H1 (cell line): Measurements from ENCODE around the gene RNF166. TPM values are rescaled to one million over a fixed set of nuclear protein-coding genes. Genes with fewer than 3 reads are reported as not detected.

Experiments used
- CTCF ChIA-PET: fragments of 300-600 bp; sonication (Branson Sonifier 250); formaldehyde crosslinking; loops from one replicate; lab custom pipeline; 2021; ENCODE audit not compliant: partially characterized antibody; lab: Charles Lee
- POLR2A ChIA-PET: fragments of 300-600 bp; sonication (Branson Sonifier 250); formaldehyde crosslinking; loops from one replicate; lab custom pipeline; 2021; ENCODE audit warnings: inconsistent platforms; ENCODE audit not compliant: partially characterized antibody; lab: Charles Lee
- DNase-seq, 2 experiments: peaks; one replicate each; pipeline versions ENCODE4 v3.0.0 to v3.0.0-alpha.2; 2010 to 2022; ENCODE audit warnings: low spot score in 2 of 2, low read depth in 1 of 2, mixed read lengths in 1 of 2
- FAIRE-seq: peaks from 2 replicates; lab custom pipeline; 2011; peaks lifted over from hg19 to GRCh38; lab: Jason Lieb, UNC
- H2AFZ ChIP-seq: 2 replicates; pipeline ENCODE4 v1.8.1; 2012; ENCODE audit warnings: low read length, inconsistent platforms
- H2AK5ac ChIP-seq: 2 replicates; pipeline ENCODE4 v1.6.1; 2013; ENCODE audit warnings: low read depth, low read length
- H2BK120ac ChIP-seq: replicated peaks from 2 replicates; pipeline ENCODE3; 2013; ENCODE audit warnings: low read depth, low read length, inconsistent platforms
- H2BK12ac ChIP-seq: 2 replicates; pipeline ENCODE4 v1.6.1; 2013; ENCODE audit warnings: low read depth, low read length
- H2BK15ac ChIP-seq: 2 replicates; pipeline ENCODE4 v1.6.1; 2013; ENCODE audit warnings: low read length
- H2BK20ac ChIP-seq: 2 replicates; pipeline ENCODE4 v1.6.1; 2013; ENCODE audit warnings: low read length
- H2BK5ac ChIP-seq: 2 replicates; pipeline ENCODE4 v1.6.1; 2013; ENCODE audit warnings: low read depth, low read length
- H3K14ac ChIP-seq: 2 replicates; pipeline ENCODE4 v1.6.1; 2013; ENCODE audit warnings: inconsistent platforms; ENCODE audit not compliant: insufficient read length
- H3K18ac ChIP-seq: 2 replicates; pipeline ENCODE4 v1.6.1; 2013; ENCODE audit warnings: low read length; ENCODE audit errors: extremely low read depth
- H3K23ac ChIP-seq: 2 replicates; pipeline ENCODE4 v1.6.1; 2013; ENCODE audit warnings: inconsistent platforms; ENCODE audit not compliant: insufficient read length
- H3K23me2 ChIP-seq: 2 replicates; pipeline ENCODE4 v1.6.1; 2013; ENCODE audit warnings: low read depth, low read length
- H3K27ac ChIP-seq: 2 replicates; pipeline ENCODE4 v1.6.1; 2011; ENCODE audit warnings: low read depth, low read length, inconsistent platforms
- H3K27me3 ChIP-seq, 4 experiments: replicated peaks in 1 of 4; 1 replicate in 1 of 4; 2 replicates in 3 of 4; pipeline versions ENCODE4 v1.6.1 to v1.8.1; 2011 to 2013; ENCODE audit warnings: low read length in 3 of 4, mild to moderate bottlenecking in 3 of 4, inconsistent platforms in 2 of 4, mixed read lengths in 2 of 4, moderate library complexity in 1 of 4; ENCODE audit not compliant: control insufficient read depth in 3 of 4, insufficient read depth in 3 of 4; ENCODE audit errors: extremely low read depth in 1 of 4
- H3K36me3 ChIP-seq, 4 experiments: 2 replicates each; pipeline versions ENCODE4 v1.6.1 to v1.8.1; 2011 to 2013; ENCODE audit warnings: mild to moderate bottlenecking in 4 of 4, low read length in 3 of 4, moderate library complexity in 2 of 4, control low read depth in 1 of 4, inconsistent platforms in 1 of 4; ENCODE audit not compliant: insufficient read depth in 4 of 4, control insufficient read depth in 2 of 4
- H3K4ac ChIP-seq: replicated peaks from 2 replicates; pipeline ENCODE3; 2013; ENCODE audit warnings: low read length, low read depth, mixed read lengths, inconsistent platforms; ENCODE audit not compliant: insufficient read length
- H3K4me1 ChIP-seq, 4 experiments: replicated peaks in 1 of 4; 1 replicate in 1 of 4; 2 replicates in 3 of 4; pipeline versions ENCODE4 v1.6.1 to v1.8.1; 2011 to 2013; ENCODE audit warnings: low read length in 3 of 4, inconsistent platforms in 2 of 4, mixed read lengths in 1 of 4; ENCODE audit not compliant: insufficient read depth in 4 of 4, control insufficient read depth in 3 of 4
- H3K4me2 ChIP-seq, 2 experiments: 2 replicates each; pipeline versions ENCODE4 v1.6.1 to v1.8.1; 2011 to 2013; ENCODE audit warnings: low read depth in 2 of 2, low read length in 2 of 2, control low read depth in 1 of 2, inconsistent platforms in 1 of 2, mild to moderate bottlenecking in 1 of 2; ENCODE audit not compliant: insufficient read depth in 1 of 2
- H3K4me3 ChIP-seq, 4 experiments: fragments of 200-600, 300-600 bp in 1 of 4; sonication (generic), shearing (Covaris generic), sonication (Bioruptor Twin) in 1 of 4; 2 replicates each; pipeline versions ENCODE4 v1.5.1 to v1.8.1; 2011 to 2016; ENCODE audit warnings: low read length in 4 of 4, low read depth in 3 of 4, control low read depth in 2 of 4, inconsistent platforms in 2 of 4, mild to moderate bottlenecking in 2 of 4, mixed read lengths in 1 of 4, moderate library complexity in 1 of 4; ENCODE audit not compliant: insufficient read depth in 2 of 4; ENCODE audit errors: extremely low read depth in 1 of 4
- H3K56ac ChIP-seq: replicated peaks from 2 replicates; pipeline ENCODE3; 2013; ENCODE audit warnings: low read depth, mild to moderate bottlenecking, mixed read lengths, low read length, inconsistent platforms; ENCODE audit not compliant: insufficient read length
- H3K79me1 ChIP-seq: 2 replicates; pipeline ENCODE4 v1.6.1; 2013; ENCODE audit warnings: low read depth, low read length, control low read depth
- H3K79me2 ChIP-seq, 2 experiments: 2 replicates each; pipeline versions ENCODE4 v1.6.1 to v1.8.1; 2012 to 2013; ENCODE audit warnings: low read length in 2 of 2, mild to moderate bottlenecking in 2 of 2, inconsistent platforms in 1 of 2; ENCODE audit not compliant: insufficient read depth in 2 of 2, control insufficient read depth in 1 of 2
- H3K9ac ChIP-seq, 4 experiments: replicated peaks in 1 of 4; 1 replicate in 1 of 4; 2 replicates in 3 of 4; pipeline versions ENCODE4 v1.6.1 to v1.8.1; 2011 to 2013; ENCODE audit warnings: low read depth in 3 of 4, low read length in 3 of 4, control low read depth in 2 of 4, mild to moderate bottlenecking in 2 of 4, moderate library complexity in 2 of 4, inconsistent platforms in 1 of 4; ENCODE audit errors: extremely low read depth in 1 of 4
- H3K9me3 ChIP-seq, 2 experiments: 2 replicates each; pipeline versions ENCODE4 v1.6.1 to v1.8.1; 2012 to 2013; ENCODE audit warnings: mild to moderate bottlenecking in 2 of 2, moderate library complexity in 2 of 2, control low read depth in 1 of 2, inconsistent platforms in 1 of 2, low read depth in 1 of 2, low read length in 1 of 2, mixed read lengths in 1 of 2; ENCODE audit not compliant: insufficient read depth in 2 of 2
- H4K20me1 ChIP-seq, 2 experiments: replicated peaks in 1 of 2; 2 replicates each; pipeline versions ENCODE3 to v1.8.1; 2011 to 2013; ENCODE audit warnings: inconsistent platforms in 2 of 2, low read length in 2 of 2, mild to moderate bottlenecking in 1 of 2; ENCODE audit not compliant: insufficient read depth in 2 of 2, control insufficient read depth in 1 of 2
- H4K5ac ChIP-seq: 2 replicates; pipeline ENCODE4 v1.6.1; 2013; ENCODE audit warnings: low read length, low read depth, mixed read lengths, inconsistent platforms; ENCODE audit not compliant: insufficient read length
- H4K8ac ChIP-seq: 2 replicates; pipeline ENCODE4 v1.8.0; 2013; ENCODE audit warnings: mild to moderate bottlenecking, moderate library complexity, low read length, inconsistent platforms; ENCODE audit not compliant: insufficient read depth; ENCODE audit errors: extremely low read depth
- H4K91ac ChIP-seq: replicated peaks from 2 replicates; pipeline ENCODE3; 2013; ENCODE audit warnings: low read length, mixed read lengths, inconsistent platforms; ENCODE audit not compliant: insufficient read length
- KDM4A ChIP-seq: IDR thresholded peaks from one replicate; pipeline ENCODE4 v1.7.1; 2012; ENCODE audit warnings: low read depth, mild to moderate bottlenecking, moderate library complexity, low read length, inconsistent platforms; ENCODE audit not compliant: severe bottlenecking
- KDM5A ChIP-seq: fragments of 200-600 bp; IDR thresholded peaks from 2 replicates; pipeline ENCODE4 v1.7.1; 2012; ENCODE audit warnings: mild to moderate bottlenecking, low read length, inconsistent platforms, mixed read lengths
- NANOG ChIP-seq: IDR thresholded peaks from 2 replicates; pipeline ENCODE4 v1.6.1; 2011; ENCODE audit warnings: low read length, low read depth, mild to moderate bottlenecking, inconsistent platforms; ENCODE audit not compliant: insufficient read depth, poor library complexity, severe bottlenecking
- RAD21 ChIP-seq, 2 experiments: IDR thresholded peaks in 1 of 2; conservative IDR thresholded peaks in 1 of 2; 2 replicates each; pipeline ENCODE4 v1.6.1; 2011; ENCODE audit warnings: low read depth in 2 of 2, low read length in 2 of 2, improper control_type of control experiment in 1 of 2, inconsistent platforms in 1 of 2, mild to moderate bottlenecking in 1 of 2, moderate library complexity in 1 of 2
- RFX5 ChIP-seq: IDR thresholded peaks from 2 replicates; pipeline ENCODE4 v1.6.1; 2011; ENCODE audit warnings: low read depth, low read length, improper control_type of control experiment, borderline replicate concordance
- SAP30 ChIP-seq: fragments of 300-600 bp; sonication (generic); IDR thresholded peaks from 2 replicates; pipeline ENCODE4 v1.7.1; 2012; ENCODE audit warnings: low read length, moderate library complexity, mild to moderate bottlenecking, inconsistent platforms; ENCODE audit not compliant: insufficient read depth, insufficient replicate concordance
- SIN3A ChIP-seq, 2 experiments: IDR thresholded peaks in 1 of 2; conservative IDR thresholded peaks in 1 of 2; 2 replicates each; pipeline ENCODE4 v1.6.1; 2011 to 2012; ENCODE audit warnings: low read length in 2 of 2, improper control_type of control experiment in 1 of 2, low read depth in 1 of 2, mild to moderate bottlenecking in 1 of 2
- SP2 ChIP-seq: IDR thresholded peaks from 2 replicates; pipeline ENCODE4 v1.6.1; 2012; ENCODE audit warnings: mild to moderate bottlenecking, low read length, inconsistent platforms
- SRF ChIP-seq: IDR thresholded peaks from 2 replicates; pipeline ENCODE4 v1.6.1; 2011; ENCODE audit warnings: mild to moderate bottlenecking, low read depth, low read length, moderate library complexity
- YY1 ChIP-seq: IDR thresholded peaks from 2 replicates; pipeline ENCODE4 v1.6.1; 2011; ENCODE audit warnings: low read depth, mild to moderate bottlenecking, low read length
- ZNF274 ChIP-seq: IDR thresholded peaks from 2 replicates; pipeline ENCODE4 v1.7.0; 2012; ENCODE audit warnings: low read length, borderline replicate concordance; ENCODE audit errors: extremely low read depth
- WGBS, 2 experiments: shearing (Covaris generic) in 1 of 2; methylation state at CpG; one replicate each; pipeline versions ENCODE4 v1.1.6 to v1.1.7; 2013 to 2015; ENCODE audit warnings: low lambda C conversion rate in 2 of 2, mixed read lengths in 2 of 2, inconsistent platforms in 1 of 2, low coverage in 1 of 2, missing lambda C conversion rate in 1 of 2; ENCODE audit not compliant: insufficient replicate concordance in 2 of 2, insufficient coverage in 1 of 2, insufficient read length in 1 of 2; ENCODE audit errors: extremely low coverage in 1 of 2, missing lambda C conversion rate in 1 of 2; 5-methylcytosine and 5-hydroxymethylcytosine counted together
- polyA plus RNA-seq, 7 experiments: library from polyadenylated mRNA; depleted of rRNA in 3 of 7; stranded (reverse) in 5 of 7; unstranded in 2 of 7; fragments of >200 nt in 5 of 7; fragments of 200-250 nt in 2 of 7; gene quantifications; 1 replicate in 5 of 7; 2 replicates in 1 of 7; 4 replicates in 1 of 7; pipeline versions ENCODE4 v1.2.1 to v1.2.3, GENCODE V29; 2011 to 2013; ENCODE audit warnings: missing spikeins in 2 of 7, mixed read lengths in 2 of 7
- total RNA-seq: library from RNA; stranded (reverse); fragmentation: NEBNext Ultra II Directional; extraction: Animal tissue kit (Norgen Biotek cat#: 25700); gene quantifications from 2 replicates; pipeline ENCODE4 v1.2.1, GENCODE V29; 2021

Gene RNF166
- total and polyA plus RNA-seq, 2 of the 8 experiments (the other 6 are each of a cell fraction or from before 2014, with no cell fraction given): 29.8 to 31.2 TPM

GRCh38 chr16:88656291-88656980 is 49.8 kb downstream of the RNF166 start:
- Histone ChIP-seq H4K5ac (no peak overlapping the region), H3K36me3 (peaks cover 3 to 29% (median 4%) of the 10 kb centered on the region in 4 experiments; a peak in 7 of 8 replicates)
- WGBS, 2 experiments: 88% methylated on average over 25 of the region's 25 CpGs; no CpG with 5 or more reads in 1 of the 2 experiments
- no peak for TF ChIP-seq SAP30
- no peak for TF ChIP-seq RAD21 (IDR thresholded peaks at IDR 0.05 in 1 of 2, conservative IDR thresholded peaks at IDR 0.05 in 1 of 2; ENCODE audit: low read depth in 2 of 2, low read length in 2 of 2)
- no peak for TF ChIP-seq KDM4A
- TF ChIP-seq KDM5A: no peak
- TF ChIP-seq SIN3A (conservative IDR thresholded peaks at IDR 0.05 in 1 of 2, IDR thresholded peaks at IDR 0.05 in 1 of 2; ENCODE audit: low read depth in 1 of 2, low read length in 2 of 2): no peak
- TF ChIP-seq NANOG: no peak
- TF ChIP-seq ZNF274: no peak
- no peak for TF ChIP-seq SRF
- TF ChIP-seq SP2: no peak
- TF ChIP-seq RFX5: no peak
- TF ChIP-seq YY1: no peak

More at GRCh38 chr16:88656291-88656980, 49.8 kb downstream of the RNF166 start:
- Histone ChIP-seq H3K79me1 (peaks cover 2% of the 10 kb centered on the region; the same call in 1 of the 2 replicates), H2BK15ac (no peak overlapping the region), H4K8ac (no peak overlapping the region; the same call in 1 of the 2 replicates), H3K4me1 (peaks cover 0 to 2% (median 1%) of the 10 kb centered on the region in 4 experiments; a peak in 5 of 7 replicates), H3K9me3 (no peaks in the 10 kb centered on the region), H2BK120ac (no peak overlapping the region), H3K27ac (no peak overlapping the region), H2BK5ac (no peak overlapping the region), H3K14ac (no peak overlapping the region), H2BK20ac (no peak overlapping the region), H3K18ac (no peak overlapping the region), H3K4ac (no peak overlapping the region), H3K4me2 (no peak overlapping the region), H3K23me2 (no peaks in the 10 kb centered on the region; the same call in 1 of the 2 replicates), H2AK5ac (no peak overlapping the region), H3K4me3 (no peak overlapping the region), H3K56ac (no peak overlapping the region), H3K9ac (no peak overlapping the region), H2AFZ (no peak overlapping the region), H4K20me1 (peaks cover 2 to 32% of the 10 kb centered on the region in 2 experiments), H4K91ac (no peak overlapping the region), H3K27me3 (no peaks in the 10 kb centered on the region), H2BK12ac (no peak overlapping the region), H3K23ac (no peak overlapping the region), H3K79me2 (peaks cover 0 to 25% of the 10 kb centered on the region in 2 experiments; a peak in 3 of 4 replicates)
- FAIRE-seq (no peak), DNase-seq (no peak)
- ChIA-PET CTCF (interaction anchor here (0.7 to 1.5 kb wide), 4 partner anchors 8 to 49 kb away, joined by 3 to 5 read pairs (median 4); no protein-coding TSS in a partner anchor), POLR2A (no interaction called here)
